Caco-2 (cell line): ENCODE data around the gene PRKAG2. TPM values are rescaled to one million over a fixed set of nuclear protein-coding genes. Genes with fewer than 3 reads are reported as not detected.
A peak's percentile ranks its signal among the peaks of the same experiment; 100 is the strongest.

Experiments used
- BruUV-seq: library from RNA; stranded (reverse); fragments of 400-500 nt; replicated peaks from 2 replicates; lab custom pipeline; 2021; lab: Mats Ljungman, UMichigan
- CTCF ChIA-PET: fragments of 300-600 bp; sonication (Branson Sonifier 250); formaldehyde crosslinking; loops from one replicate; lab custom pipeline; 2022; ENCODE audit warnings: antibody characterized with exemption; lab: Charles Lee
- POLR2A ChIA-PET: fragments of 300-600 bp; sonication (Branson Sonifier 250); formaldehyde crosslinking; loops from one replicate; lab custom pipeline; 2022; ENCODE audit warnings: antibody characterized with exemption; lab: Charles Lee
- DNase-seq, 2 experiments: peaks; one replicate each; pipeline versions ENCODE4 v3.0.0 to v3.0.0-alpha.2; 2020 to 2022
- H3K27me3 ChIP-seq: replicated peaks from 2 replicates; pipeline ENCODE4 v1.6.0; 2011; ENCODE audit warnings: low read length; ENCODE audit not compliant: control insufficient read depth, insufficient read depth
- H3K36me3 ChIP-seq: 2 replicates; pipeline ENCODE4 v1.5.1; 2011; ENCODE audit warnings: low read length; ENCODE audit not compliant: control insufficient read depth, insufficient read depth
- H3K4me1 ChIP-seq: fragments of 250-450 bp; sonication (Bioruptor Pico); 2 replicates; pipeline ENCODE4 v1.5.1; 2020; ENCODE audit warnings: mild to moderate bottlenecking
- H3K4me3 ChIP-seq: 2 replicates; pipeline ENCODE4 v1.5.1; 2011; ENCODE audit warnings: low read depth, mild to moderate bottlenecking, control low read depth, low read length
- H3K9me3 ChIP-seq: fragments of 250-450 bp; sonication (Bioruptor Pico); 2 replicates; pipeline ENCODE4 v1.5.1; 2020; ENCODE audit warnings: mild to moderate bottlenecking, moderate library complexity
- H3K27ac Mint-ChIP-seq: one replicate; pipeline ENCODE4 v1.8.0; 2022; ENCODE audit warnings: mixed read lengths; ENCODE audit not compliant: unreplicated experiment
- H3K27me3 Mint-ChIP-seq: one replicate; pipeline ENCODE4 v1.8.0; 2022; ENCODE audit warnings: mixed read lengths; ENCODE audit not compliant: insufficient read depth, unreplicated experiment
- H3K36me3 Mint-ChIP-seq: one replicate; pipeline ENCODE4 v1.8.0; 2022; ENCODE audit warnings: mild to moderate bottlenecking, mixed read lengths; ENCODE audit not compliant: insufficient read depth, unreplicated experiment
- H3K4me1 Mint-ChIP-seq: one replicate; pipeline ENCODE4 v1.8.0; 2022; ENCODE audit warnings: low read depth, mixed read lengths; ENCODE audit not compliant: unreplicated experiment
- H3K4me3 Mint-ChIP-seq: one replicate; pipeline ENCODE4 v1.8.0; 2022; ENCODE audit warnings: mild to moderate bottlenecking, moderate library complexity, mixed read lengths; ENCODE audit not compliant: unreplicated experiment
- H3K9me3 Mint-ChIP-seq: one replicate; pipeline ENCODE4 v1.8.0; 2022; ENCODE audit warnings: mixed read lengths; ENCODE audit not compliant: unreplicated experiment
- CTCF ChIP-seq, 2 experiments: fragments of 200-600 bp in 1 of 2; IDR thresholded peaks; 1 replicate in 1 of 2; 2 replicates in 1 of 2; pipeline versions ENCODE4 v1.5.1 to v1.8.0; 2011 to 2022; ENCODE audit warnings: antibody characterized with exemption in 1 of 2, control low read depth in 1 of 2, inconsistent platforms in 1 of 2, low read depth in 1 of 2, low read length in 1 of 2, mild to moderate bottlenecking in 1 of 2, moderate library complexity in 1 of 2; ENCODE audit not compliant: insufficient read depth in 1 of 2, severe bottlenecking in 1 of 2, unreplicated experiment in 1 of 2
- intact Hi-C: fragments of 100-400 bp; cut with micrococcal nuclease; formaldehyde crosslinking; loops from one replicate; pipeline ENCODE4 v1.10.0; 2022; ENCODE audit not compliant: unreplicated experiment
- total RNA-seq: library from RNA; stranded (reverse); gene quantifications from 2 replicates; pipeline ENCODE4 v1.2.3, GENCODE V29; 2022

PRKAG2 gene
- total RNA-seq, 1 experiment from 2014 or later: 15.9 TPM

DNA sequence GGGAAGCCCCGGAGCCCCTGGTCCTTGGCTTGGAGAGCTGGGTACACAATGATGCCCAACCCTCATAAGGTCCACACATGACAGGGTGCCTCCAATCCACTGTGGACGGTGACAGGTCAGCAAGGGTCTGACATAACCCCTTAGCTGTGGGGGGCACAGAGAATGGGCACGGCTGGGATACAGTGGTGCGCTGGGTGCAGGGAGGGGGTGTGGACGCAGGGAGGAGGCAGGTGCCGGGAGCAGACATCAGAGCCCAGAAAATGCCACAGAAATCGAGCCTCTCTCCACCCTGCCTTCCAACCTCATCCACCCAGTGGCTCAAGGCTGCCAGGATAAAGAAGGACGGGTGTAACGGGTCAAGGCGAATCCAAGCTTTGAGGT lies 179.4 kb downstream of the PRKAG2 start:
- Mint-ChIP-seq H3K9me3 (no peaks in the 10 kb centered on the region), H3K4me1 (peaks cover 22% of the 10 kb centered on the region), H3K27me3 (no peaks in the 10 kb centered on the region), H3K36me3 (no peaks in the 10 kb centered on the region), H3K4me3 (no peak overlapping the region), H3K27ac (no peak overlapping the region)
- Histone ChIP-seq H3K9me3 (no peaks in the 10 kb centered on the region), H3K4me1 (peaks cover 34% of the 10 kb centered on the region), H3K27me3 (no peaks in the 10 kb centered on the region), H3K4me3 (no peak overlapping the region), H3K36me3 (no peaks in the 10 kb centered on the region; the same call in 1 of the 2 replicates)
- TF ChIP-seq CTCF (IDR thresholded peaks at IDR 0.05; ENCODE audit: insufficient read depth in 1 of 2, low read depth in 1 of 2, low read length in 1 of 2, severe bottlenecking in 1 of 2, unreplicated experiment in 1 of 2): no peak
- POLR2A ChIA-PET: no interaction called here
- no peak for DNase-seq
- intact Hi-C loops: loop anchor here (2.0 to 10.0 kb wide), 4 partner anchors 57 to 233 kb away; partner anchors contain the start of gene RHEB
- CTCF ChIA-PET: interaction anchor here (0.6 to 1.7 kb wide), 6 partner anchors 30 to 66 kb away, joined by 3 to 21 read pairs (median 4); no protein-coding TSS in a partner anchor
- BruUV-seq: no TSS peak

GRCh38 chr7:151696721-151697514 lies 180.0 kb downstream of the PRKAG2 start:
- H3K4me1 Mint-ChIP-seq: peaks cover 22% of the 10 kb centered on the region
- no peaks in the 10 kb centered on the region for H3K27me3 ChIP-seq
- H3K4me1 ChIP-seq: peaks cover 38% of the 10 kb centered on the region
- H3K4me3 ChIP-seq: no peak overlapping the region
- intact Hi-C loops: loop anchor here (1.0 to 10.0 kb wide), 5 partner anchors 58 to 232 kb away; partner anchors contain the start of gene RHEB
- no peaks in the 10 kb centered on the region for H3K9me3 ChIP-seq
- H3K4me3 Mint-ChIP-seq: no peak overlapping the region
- peak; percentile 90 to 92 for DNase-seq
- H3K27me3 Mint-ChIP-seq: no peaks in the 10 kb centered on the region
- H3K9me3 Mint-ChIP-seq: no peaks in the 10 kb centered on the region
- peak; percentile 22 to 66 for TF ChIP-seq CTCF (IDR thresholded peaks at IDR 0.05; ENCODE audit: insufficient read depth in 1 of 2, low read depth in 1 of 2, low read length in 1 of 2, severe bottlenecking in 1 of 2, unreplicated experiment in 1 of 2)
- H3K36me3 ChIP-seq: no peaks in the 10 kb centered on the region; the same call in 1 of the 2 replicates
- BruUV-seq: no TSS peak
- ChIA-PET POLR2A (interaction anchor here (0.6 to 0.8 kb wide), 2 partner anchors 9 to 25 kb away, joined by 3 to 4 read pairs; no protein-coding TSS in a partner anchor), CTCF (interaction anchor here (0.6 to 1.7 kb wide), 7 partner anchors 30 to 65 kb away, joined by 3 to 21 read pairs (median 5); no protein-coding TSS in a partner anchor)
- H3K36me3 Mint-ChIP-seq: no peaks in the 10 kb centered on the region
- H3K27ac Mint-ChIP-seq: peak overlapping the region; percentile 53

DNA sequence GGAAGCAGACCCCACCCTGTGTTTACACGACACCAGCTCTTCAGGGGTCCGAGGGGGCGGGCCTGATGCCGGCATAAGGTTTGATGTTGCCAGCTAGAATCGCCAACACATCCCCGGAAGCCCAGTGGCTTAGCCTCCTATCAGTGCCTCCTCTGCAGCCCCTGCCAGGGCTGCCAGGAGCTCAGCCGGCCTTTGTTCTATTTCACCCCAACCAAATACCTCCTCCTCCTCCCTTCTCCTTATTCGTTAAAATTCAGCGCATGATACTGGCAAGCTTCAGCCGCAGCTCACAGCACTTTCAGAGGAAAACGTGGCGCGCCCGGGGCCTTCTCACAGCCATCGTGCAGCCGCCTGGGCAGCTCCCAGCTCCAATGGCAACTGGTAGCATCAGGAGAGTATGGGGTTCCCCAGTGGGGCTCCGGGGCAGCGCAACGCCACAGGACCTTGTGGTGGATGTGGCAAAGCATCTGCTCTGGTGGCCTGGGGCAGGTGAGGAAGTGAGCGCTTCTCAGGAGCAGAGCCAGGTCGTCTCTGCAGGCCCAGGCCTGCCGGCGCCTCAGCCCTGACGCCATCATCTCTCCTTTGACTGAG lies 180.9 kb downstream of the PRKAG2 start:
- H3K4me1 Mint-ChIP-seq: peaks cover 22% of the 10 kb centered on the region
- H3K9me3 Mint-ChIP-seq: no peaks in the 10 kb centered on the region
- Histone ChIP-seq H3K9me3 (no peaks in the 10 kb centered on the region), H3K4me1 (peaks cover 38% of the 10 kb centered on the region), H3K27me3 (no peaks in the 10 kb centered on the region), H3K4me3 (no peak overlapping the region), H3K36me3 (no peaks in the 10 kb centered on the region; the same call in 1 of the 2 replicates)
- H3K27me3 Mint-ChIP-seq: no peaks in the 10 kb centered on the region
- intact Hi-C loops: loop anchor here (1.0 to 10.0 kb wide), 6 partner anchors 9 to 231 kb away; partner anchors contain the start of gene RHEB
- no TSS peak for BruUV-seq
- TF ChIP-seq CTCF (IDR thresholded peaks at IDR 0.05; ENCODE audit: insufficient read depth in 1 of 2, low read depth in 1 of 2, low read length in 1 of 2, severe bottlenecking in 1 of 2, unreplicated experiment in 1 of 2): no peak
- no peaks in the 10 kb centered on the region for H3K36me3 Mint-ChIP-seq
- H3K27ac Mint-ChIP-seq: no peak overlapping the region
- no peak for DNase-seq
- ChIA-PET CTCF (interaction anchor here (0.6 to 1.7 kb wide), 6 partner anchors 10 to 64 kb away, joined by 3 to 21 read pairs (median 6); no protein-coding TSS in a partner anchor), POLR2A (interaction anchor here (0.6 to 0.8 kb wide), 2 partner anchors 8 to 24 kb away, joined by 3 to 4 read pairs; no protein-coding TSS in a partner anchor)
- H3K4me3 Mint-ChIP-seq: no peak overlapping the region
